Hypothalamus (tissue), 51 donors: ENCODE results near the gene U2SURP.
"Not testable (repeated sequence)": the region's sequence is repeated elsewhere in the genome, so short reads cannot be mapped to it uniquely, and the experiment has no call there.

Source experiments
- DNase-seq, 51 donors: peaks; one replicate each; lab custom pipeline; 2025; lab: John Stamatoyannopoulos, UW

U2SURP gene

GRCh38 chr3:142975316-142975995 lies 25.9 kb upstream of the U2SURP start:
- DNase-seq = no peak

- peak in 27 of 51 donors; percentile 4 to 67 (median 32) for DNase-seq
These were observed 24.6 kb upstream of the U2SURP start for GRCh38 chr3:142976621-142977398.

- no peak for DNase-seq
These were observed 24.0 kb upstream of the U2SURP start for GRCh38 chr3:142977399-142977728.

GRCh38 chr3:142981108-142981507 lies 20.3 kb upstream of the U2SURP start:
- DNase-seq = no peak

GRCh38 chr3:142982038-142982773 lies 19.2 kb upstream of the U2SURP start:
- DNase-seq = no peak

- no peak for DNase-seq
These were observed 18.1 kb upstream of the U2SURP start for GRCh38 chr3:142983318-142983717.

GRCh38 chr3:142984255-142984654 lies 17.1 kb upstream of the U2SURP start:
- no peak for DNase-seq

GRCh38 chr3:142987080-142987700 lies 14.2 kb upstream of the U2SURP start:
- no peak for DNase-seq

- no peak for DNase-seq
These were observed 13.7 kb upstream of the U2SURP start for GRCh38 chr3:142987707-142988106.

GRCh38 chr3:142988221-142988620 lies 13.1 kb upstream of the U2SURP start:
- not testable (repeated sequence) for DNase-seq

GRCh38 chr3:142988826-142989225 lies 12.5 kb upstream of the U2SURP start:
- DNase-seq = not testable (repeated sequence)

- no peak for DNase-seq
These were observed 10.6 kb upstream of the U2SURP start for GRCh38 chr3:142990721-142991120.

- DNase-seq = no peak
These were observed 9.0 kb upstream of the U2SURP start for GRCh38 chr3:142992323-142992722.

- DNase-seq = peak in 28 of 51 donors; percentile 1 to 65 (median 23)
These were observed 7.4 kb upstream of the U2SURP start for GRCh38 chr3:142993958-142994442.

GRCh38 chr3:142997330-142997729 lies 4.0 kb upstream of the U2SURP start:
- no peak for DNase-seq

GRCh38 chr3:142998439-142998838 lies 2.9 kb upstream of the U2SURP start:
- DNase-seq = no peak

GRCh38 chr3:142999881-143000280 lies 1.5 kb upstream of the U2SURP start:
- DNase-seq = no peak

- peak in 1 of 51 donors; percentile 12 for DNase-seq
These were observed 842 bp upstream of the U2SURP start for GRCh38 chr3:143000528-143000927.

- peak in 11 of 51 donors; percentile 33 to 84 (median 56) for DNase-seq
These were observed 369 bp upstream of the U2SURP start for GRCh38 chr3:143001034-143001368.

- DNase-seq = peak in 2 of 51 donors; percentile 19 to 51
These were observed 828 bp downstream of the U2SURP start for GRCh38 chr3:143002083-143002712.
